Measurements from ENCODE around the gene IGFL3.

DNA sequence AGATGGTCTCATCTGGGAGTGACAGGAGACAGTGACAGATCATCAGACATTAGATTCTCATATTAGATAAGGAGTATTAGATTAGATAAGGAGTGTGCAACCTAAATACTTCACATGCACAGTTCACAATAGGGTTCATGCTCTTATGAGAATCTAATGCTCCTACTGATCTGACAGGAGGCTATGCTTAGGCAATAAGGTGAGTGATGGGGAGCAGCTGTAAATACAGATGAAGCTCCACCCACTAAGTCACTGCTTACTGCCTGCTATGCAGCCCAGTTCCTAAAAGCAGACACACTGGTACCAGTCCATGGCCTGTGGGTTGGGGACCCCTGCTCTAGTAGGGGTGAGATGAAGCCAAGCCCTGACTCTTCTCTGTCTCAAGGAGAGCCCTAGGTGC, 10.0 kb upstream of the IGFL3 start:
- TF ChIP-seq POLR2AphosphoS5 (IDR thresholded peaks at IDR 0.05) = no peak
- TF ChIP-seq, protein P1, sequence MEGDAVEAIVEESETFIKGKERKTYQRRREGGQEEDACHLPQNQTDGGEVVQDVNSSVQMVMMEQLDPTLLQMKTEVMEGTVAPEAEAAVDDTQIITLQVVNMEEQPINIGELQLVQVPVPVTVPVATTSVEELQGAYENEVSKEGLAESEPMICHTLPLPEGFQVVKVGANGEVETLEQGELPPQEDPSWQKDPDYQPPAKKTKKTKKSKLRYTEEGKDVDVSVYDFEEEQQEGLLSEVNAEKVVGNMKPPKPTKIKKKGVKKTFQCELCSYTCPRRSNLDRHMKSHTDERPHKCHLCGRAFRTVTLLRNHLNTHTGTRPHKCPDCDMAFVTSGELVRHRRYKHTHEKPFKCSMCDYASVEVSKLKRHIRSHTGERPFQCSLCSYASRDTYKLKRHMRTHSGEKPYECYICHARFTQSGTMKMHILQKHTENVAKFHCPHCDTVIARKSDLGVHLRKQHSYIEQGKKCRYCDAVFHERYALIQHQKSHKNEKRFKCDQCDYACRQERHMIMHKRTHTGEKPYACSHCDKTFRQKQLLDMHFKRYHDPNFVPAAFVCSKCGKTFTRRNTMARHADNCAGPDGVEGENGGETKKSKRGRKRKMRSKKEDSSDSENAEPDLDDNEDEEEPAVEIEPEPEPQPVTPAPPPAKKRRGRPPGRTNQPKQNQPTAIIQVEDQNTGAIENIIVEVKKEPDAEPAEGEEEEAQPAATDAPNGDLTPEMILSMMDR (IDR thresholded peaks at IDR 0.05) = no peak

All from gastroesophageal sphincter (tissue), 3 donors.